Adipocyte (in vitro differentiated cells): ENCODE measurements around the gene PANX2.

Experiments
- DNase-seq: peaks from one replicate; pipeline ENCODE4 v3.0.0-alpha.2; 2015; ENCODE audit warnings: low read depth
- H3K27me3 ChIP-seq: replicated peaks from 2 replicates; pipeline ENCODE4 v1.7.0; 2013; ENCODE audit warnings: mild to moderate bottlenecking, low read length, moderate library complexity; ENCODE audit not compliant: control insufficient read depth, insufficient read depth
- H3K36me3 ChIP-seq: 2 replicates; pipeline ENCODE4 v1.7.0; 2013; ENCODE audit warnings: low read length, mild to moderate bottlenecking, moderate library complexity; ENCODE audit not compliant: control insufficient read depth, insufficient read depth, severe bottlenecking
- H3K4me1 ChIP-seq: 2 replicates; pipeline ENCODE4 v1.7.0; 2013; ENCODE audit warnings: mild to moderate bottlenecking, low read length, moderate library complexity; ENCODE audit not compliant: control insufficient read depth, insufficient read depth
- H3K4me3 ChIP-seq: 2 replicates; pipeline ENCODE4 v1.7.0; 2013; ENCODE audit warnings: mild to moderate bottlenecking, low read length, moderate library complexity
- H3K9ac ChIP-seq: 2 replicates; pipeline ENCODE4 v1.7.0; 2013; ENCODE audit warnings: mild to moderate bottlenecking, low read length, moderate library complexity
- H3K9me3 ChIP-seq: 2 replicates; pipeline ENCODE4 v1.7.0; 2013; ENCODE audit warnings: mild to moderate bottlenecking, low read length, moderate library complexity; ENCODE audit not compliant: control insufficient read depth

PANX2 gene

DNA sequence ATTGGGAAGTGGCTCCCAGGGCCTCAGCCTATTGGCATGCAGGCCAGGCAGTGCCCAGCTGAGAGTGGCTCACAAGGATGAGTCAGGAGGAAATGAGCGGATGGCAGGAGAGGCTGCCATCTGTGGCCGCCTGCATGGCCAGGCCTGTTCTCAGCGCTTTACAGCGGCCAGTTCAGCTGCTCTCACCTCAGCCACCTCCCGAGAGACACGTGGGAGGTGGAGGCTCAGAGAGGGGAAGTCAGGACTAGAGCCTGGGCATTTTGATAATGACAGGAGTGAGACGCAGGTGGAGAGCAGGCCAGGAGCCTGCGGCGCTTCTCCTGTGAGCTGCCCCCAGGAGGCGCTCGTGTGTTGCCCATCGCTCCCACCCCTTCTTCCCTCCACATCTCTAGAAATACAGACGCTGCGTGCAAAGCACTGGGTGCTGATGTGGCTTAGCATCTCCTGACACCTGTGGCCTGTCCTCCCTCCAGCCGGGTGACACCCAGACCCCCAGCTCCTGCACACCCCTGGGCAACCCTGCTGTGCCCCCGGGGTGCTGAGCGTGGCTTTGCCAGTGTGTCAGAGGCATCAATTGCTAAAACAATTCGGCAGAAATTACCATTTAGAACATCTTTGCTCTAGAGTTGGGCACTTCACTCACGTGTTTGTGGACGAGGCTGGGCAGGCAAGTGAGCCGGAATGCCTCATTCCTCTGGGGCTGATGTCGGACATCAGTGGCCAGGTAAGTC, 21.4 kb upstream of the PANX2 start:
- DNase-seq, result no peak
- Histone ChIP-seq H3K27me3 (peaks cover 23% of the 10 kb centered on the region), H3K4me3 (no peak overlapping the region), H3K9ac (no peak overlapping the region), H3K4me1 (no peaks in the 10 kb centered on the region), H3K36me3 (no peaks in the 10 kb centered on the region), H3K9me3 (no peaks in the 10 kb centered on the region)

DNA sequence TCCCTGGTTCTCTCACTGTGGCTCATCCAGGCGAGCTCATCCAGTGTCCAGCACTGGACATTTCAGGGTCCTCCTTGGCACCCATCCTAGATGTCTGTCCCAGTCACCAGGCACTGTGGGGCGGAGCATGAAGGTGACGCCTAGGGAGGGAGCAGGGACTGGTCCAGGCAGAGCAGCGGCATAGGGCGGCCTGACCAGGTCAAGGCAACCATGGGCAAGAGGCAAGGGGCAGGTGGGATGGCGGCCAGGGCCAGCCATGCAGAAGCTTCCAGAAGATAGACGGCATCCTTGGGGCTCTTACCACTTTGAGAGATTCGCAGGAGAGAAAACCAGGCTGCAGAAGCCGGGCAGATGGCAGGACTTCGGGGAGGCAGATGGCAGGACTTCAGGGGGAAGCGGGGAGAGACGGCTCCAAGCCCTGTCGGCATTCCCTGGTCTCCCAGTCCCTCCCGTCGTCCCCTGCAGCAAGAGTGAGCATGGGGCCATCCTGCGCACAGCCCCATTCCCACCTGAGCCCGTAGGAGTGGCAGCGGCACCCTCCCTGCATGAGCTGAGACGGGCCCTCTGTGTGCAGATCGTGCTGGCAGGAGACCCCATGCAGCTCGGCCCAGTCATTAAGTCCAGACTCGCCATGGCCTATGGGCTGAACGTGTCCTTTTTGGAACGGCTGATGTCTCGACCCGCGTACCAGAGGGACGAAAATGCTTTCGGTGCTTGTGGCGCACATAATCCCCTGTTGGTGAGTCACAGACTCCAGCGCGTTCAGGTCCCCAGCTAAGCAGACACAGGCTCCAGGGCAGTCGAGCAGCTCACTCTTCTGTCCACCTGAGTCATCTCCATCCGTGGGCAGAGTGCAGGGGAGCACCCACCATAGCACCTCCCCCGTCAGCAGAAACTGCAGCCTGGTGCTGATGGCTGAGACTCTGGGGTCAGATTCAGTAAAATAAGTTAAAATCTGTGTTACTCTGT, 20.1 kb upstream of the PANX2 start:
- Histone ChIP-seq H3K9me3 (no peaks in the 10 kb centered on the region), H3K36me3 (no peaks in the 10 kb centered on the region), H3K4me1 (no peaks in the 10 kb centered on the region), H3K9ac (no peak overlapping the region), H3K4me3 (no peak overlapping the region), H3K27me3 (peaks cover 19% of the 10 kb centered on the region)
- DNase-seq, result no peak

DNA sequence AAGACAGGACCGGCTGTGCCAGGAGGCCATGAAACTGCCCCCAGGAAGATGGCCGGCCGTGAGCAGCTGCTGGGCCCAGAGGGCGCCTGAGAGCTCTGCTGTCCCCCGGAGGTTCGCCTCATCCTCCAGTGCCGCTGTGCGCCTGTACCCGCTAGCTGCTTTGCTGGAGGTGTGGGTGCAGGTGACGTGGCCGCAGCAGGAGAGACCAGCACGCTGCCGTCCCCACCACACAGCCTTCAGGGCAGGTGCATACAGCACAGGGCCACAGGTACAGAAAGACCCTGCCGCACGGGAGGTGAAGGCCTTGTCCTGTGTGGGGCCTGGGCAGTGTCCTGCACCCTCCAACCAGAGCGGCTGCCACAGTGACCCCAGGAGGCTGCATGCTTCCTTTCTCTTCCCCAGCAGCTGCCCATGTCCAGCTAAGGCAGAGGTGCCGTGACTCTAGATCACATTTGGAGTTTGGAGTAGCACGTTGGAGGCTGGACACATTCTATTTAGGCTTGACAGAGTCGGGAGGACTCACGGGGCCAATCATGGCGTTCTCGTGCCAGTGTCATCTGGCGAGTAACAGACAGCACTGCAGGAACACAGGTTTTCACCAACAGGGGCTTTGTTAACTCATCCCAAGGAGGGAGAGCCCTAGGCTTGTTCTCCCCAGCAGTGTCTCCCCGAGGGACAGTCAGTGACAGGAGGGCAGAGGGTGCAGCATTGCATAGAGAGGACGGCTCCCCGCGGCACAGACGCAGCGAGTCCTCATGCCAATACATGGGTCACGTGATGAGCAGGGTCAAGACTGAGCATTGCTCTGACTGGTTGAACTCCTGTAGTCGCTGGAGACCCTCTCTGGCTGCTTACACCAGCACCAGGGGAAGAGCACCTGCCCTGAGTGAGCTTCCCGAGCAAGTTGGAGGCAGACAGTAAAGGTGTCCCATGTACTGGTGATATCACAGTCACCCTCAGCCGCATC, 18.7 kb upstream of the PANX2 start:
- H3K9me3 ChIP-seq, result no peaks in the 10 kb centered on the region
- no peak overlapping the region for H3K4me3 ChIP-seq
- H3K4me1 ChIP-seq, result no peaks in the 10 kb centered on the region
- no peak overlapping the region for H3K9ac ChIP-seq
- H3K36me3 ChIP-seq, result no peaks in the 10 kb centered on the region
- peaks cover 14% of the 10 kb centered on the region for H3K27me3 ChIP-seq
- DNase-seq, result no peak

DNA sequence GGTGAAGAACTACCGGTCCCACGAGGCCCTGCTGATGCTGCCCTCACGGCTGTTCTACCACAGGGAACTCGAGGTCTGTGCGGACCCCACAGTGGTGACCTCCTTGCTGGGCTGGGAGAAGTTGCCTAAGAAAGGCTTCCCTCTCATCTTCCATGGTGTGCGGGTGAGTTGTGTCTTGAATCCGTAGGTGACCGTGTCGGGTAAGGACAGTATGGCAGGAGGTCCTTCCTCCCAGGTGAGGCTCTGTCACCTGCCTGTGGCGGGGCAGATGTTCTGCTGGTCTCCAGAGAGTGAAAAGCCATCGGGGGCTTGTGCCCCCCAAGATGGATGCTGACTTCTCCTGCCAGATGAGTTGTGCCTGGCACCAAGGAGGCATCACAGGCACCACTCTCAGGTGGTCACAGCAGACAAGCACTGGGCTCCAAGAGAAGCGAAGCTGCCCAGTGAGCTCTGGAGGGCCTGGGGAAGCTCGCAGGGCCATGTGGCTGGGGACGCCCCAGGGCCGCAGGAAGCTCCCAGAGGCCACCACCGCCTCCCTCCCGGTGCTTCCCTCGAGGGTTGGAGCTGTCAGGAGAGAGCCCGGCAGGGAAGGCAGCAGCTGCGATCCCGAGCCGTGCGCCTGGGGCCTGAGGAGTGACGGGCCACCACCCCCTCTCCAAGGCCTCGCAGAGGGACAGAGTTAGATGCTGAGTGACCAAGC, 17.3 kb upstream of the PANX2 start:
- Histone ChIP-seq H3K36me3 (no peaks in the 10 kb centered on the region), H3K27me3 (peaks cover 22% of the 10 kb centered on the region), H3K4me3 (no peak overlapping the region), H3K9me3 (no peaks in the 10 kb centered on the region), H3K9ac (no peak overlapping the region), H3K4me1 (no peaks in the 10 kb centered on the region)
- no peak for DNase-seq

DNA sequence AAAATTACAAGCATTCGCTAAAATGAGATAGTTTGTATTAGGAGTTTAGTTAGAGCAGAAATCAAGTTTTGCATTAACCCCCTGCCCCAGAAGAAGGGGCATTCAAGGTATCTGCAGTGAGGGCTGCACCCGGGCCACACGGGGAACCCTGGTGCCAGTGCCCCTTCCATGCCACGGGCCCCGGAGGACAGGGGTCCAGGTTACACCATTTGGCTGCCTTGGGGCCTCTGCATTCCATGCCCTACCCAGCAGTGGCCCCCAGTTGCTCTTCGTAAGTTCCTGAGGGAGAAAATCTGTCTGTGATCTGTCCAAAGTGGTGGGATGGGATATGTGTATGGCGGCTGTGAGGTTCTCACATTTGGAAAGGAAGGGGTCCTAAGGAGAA, 16.8 kb upstream of the PANX2 start:
- Histone ChIP-seq H3K36me3 (no peaks in the 10 kb centered on the region), H3K9ac (no peak overlapping the region), H3K27me3 (peaks cover 27% of the 10 kb centered on the region), H3K4me3 (no peak overlapping the region), H3K4me1 (no peaks in the 10 kb centered on the region), H3K9me3 (no peaks in the 10 kb centered on the region)
- no peak for DNase-seq

DNA sequence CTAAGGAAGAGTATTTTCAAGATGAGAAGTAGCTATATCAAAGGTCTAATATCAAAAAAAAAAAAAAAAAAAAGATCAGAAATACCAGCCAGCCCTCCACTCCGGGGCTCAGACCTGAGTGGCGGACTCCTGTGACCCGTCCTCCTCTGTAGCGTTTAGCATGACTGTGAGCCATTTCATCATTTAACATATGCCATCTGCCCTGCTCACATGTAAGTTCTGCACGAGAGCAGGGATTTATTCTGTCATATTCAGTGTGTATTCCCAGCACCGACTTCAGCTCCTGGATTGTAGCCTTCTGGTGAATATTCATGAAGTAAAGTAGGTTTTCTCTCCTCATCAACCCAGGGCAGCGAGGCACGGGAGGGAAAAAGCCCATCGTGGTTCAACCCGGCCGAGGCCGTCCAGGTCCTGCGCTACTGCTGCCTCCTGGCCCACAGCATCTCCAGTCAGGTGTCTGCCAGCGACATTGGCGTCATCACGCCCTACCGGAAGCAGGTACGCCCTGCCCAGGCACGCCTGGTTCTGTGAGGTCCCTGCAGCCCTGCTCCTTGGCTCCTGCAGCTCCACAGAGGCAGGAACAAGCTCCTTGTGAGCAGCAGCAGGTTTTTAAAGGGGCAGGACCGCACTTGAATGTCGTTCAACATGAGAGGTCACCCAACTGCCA, 12.7 kb upstream of the PANX2 start:
- Histone ChIP-seq H3K9ac (no peak overlapping the region), H3K9me3 (no peaks in the 10 kb centered on the region), H3K36me3 (no peaks in the 10 kb centered on the region), H3K4me1 (no peaks in the 10 kb centered on the region), H3K27me3 (peaks cover 26% of the 10 kb centered on the region), H3K4me3 (no peak overlapping the region)
- no peak for DNase-seq

DNA sequence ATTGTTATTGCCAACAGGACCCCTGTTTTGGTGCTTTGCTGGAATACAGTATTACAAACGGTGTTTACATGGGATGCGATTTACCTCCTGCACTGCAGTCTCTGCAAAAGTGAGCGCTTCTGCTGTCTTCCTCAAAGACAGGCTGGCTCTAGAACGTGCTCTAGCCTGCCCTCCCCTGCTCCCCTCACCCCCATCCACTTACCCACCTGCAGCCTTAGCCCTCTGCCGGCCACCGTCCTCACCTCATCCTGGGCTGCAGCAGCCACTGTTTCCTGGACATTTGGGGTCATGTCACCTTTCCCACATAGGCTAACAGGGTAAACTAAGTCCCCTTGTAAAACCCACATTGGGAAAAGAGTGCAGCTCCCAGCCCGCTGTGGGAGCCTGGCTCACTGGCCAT, 9.6 kb upstream of the PANX2 start:
- H3K9me3 ChIP-seq, result no peaks in the 10 kb centered on the region
- DNase-seq, result no peak
- H3K4me3 ChIP-seq, result no peak overlapping the region
- peaks cover 28% of the 10 kb centered on the region for H3K27me3 ChIP-seq
- H3K4me1 ChIP-seq, result no peaks in the 10 kb centered on the region
- H3K9ac ChIP-seq, result no peak overlapping the region
- H3K36me3 ChIP-seq, result no peaks in the 10 kb centered on the region

DNA sequence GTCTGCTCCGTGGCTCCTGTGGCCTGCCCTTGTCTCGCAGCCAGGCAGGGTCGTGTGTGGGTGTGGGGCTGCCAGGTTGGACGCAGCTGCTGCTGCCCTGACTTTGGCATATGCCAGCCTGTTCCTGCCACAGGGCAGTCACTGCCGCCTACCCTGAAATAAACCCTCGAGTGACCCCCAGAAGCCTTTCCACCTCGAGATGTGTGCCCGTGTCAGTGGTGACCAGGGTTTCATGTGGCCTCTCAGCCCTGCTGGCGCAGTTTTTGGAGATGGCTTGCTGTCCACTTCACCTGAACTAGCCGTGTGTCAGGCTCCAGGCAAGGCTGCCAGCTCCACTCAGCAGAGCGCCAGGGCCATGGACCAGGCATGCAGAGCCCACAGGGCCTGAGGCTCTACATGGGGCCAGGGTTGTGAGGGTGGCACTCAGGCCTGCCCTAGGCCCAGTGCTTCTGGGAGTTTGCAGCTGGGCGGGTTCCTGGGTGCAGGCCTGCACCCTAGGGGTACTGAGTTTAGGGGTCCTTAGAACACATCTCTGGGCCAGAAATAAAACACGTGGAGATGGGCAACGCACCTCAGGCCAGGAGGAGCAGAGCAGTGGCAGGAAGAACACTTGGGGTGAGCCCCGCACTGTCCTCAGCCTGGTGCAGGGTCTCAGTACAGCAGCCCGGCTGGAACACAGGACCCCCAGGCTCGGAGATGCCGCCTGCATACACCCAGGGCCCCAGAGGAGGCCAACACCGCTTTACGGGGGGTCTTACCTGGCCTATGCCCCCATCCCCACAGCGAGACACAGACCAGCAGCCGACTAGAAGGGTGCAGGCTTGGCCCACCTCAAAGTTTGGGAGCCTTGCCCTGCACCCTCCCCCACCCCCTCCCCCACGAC, 8.8 kb upstream of the PANX2 start:
- Histone ChIP-seq H3K4me1 (no peaks in the 10 kb centered on the region), H3K9me3 (no peaks in the 10 kb centered on the region), H3K36me3 (no peaks in the 10 kb centered on the region), H3K9ac (no peak overlapping the region), H3K4me3 (no peak overlapping the region), H3K27me3 (peaks cover 28% of the 10 kb centered on the region)
- no peak for DNase-seq

DNA sequence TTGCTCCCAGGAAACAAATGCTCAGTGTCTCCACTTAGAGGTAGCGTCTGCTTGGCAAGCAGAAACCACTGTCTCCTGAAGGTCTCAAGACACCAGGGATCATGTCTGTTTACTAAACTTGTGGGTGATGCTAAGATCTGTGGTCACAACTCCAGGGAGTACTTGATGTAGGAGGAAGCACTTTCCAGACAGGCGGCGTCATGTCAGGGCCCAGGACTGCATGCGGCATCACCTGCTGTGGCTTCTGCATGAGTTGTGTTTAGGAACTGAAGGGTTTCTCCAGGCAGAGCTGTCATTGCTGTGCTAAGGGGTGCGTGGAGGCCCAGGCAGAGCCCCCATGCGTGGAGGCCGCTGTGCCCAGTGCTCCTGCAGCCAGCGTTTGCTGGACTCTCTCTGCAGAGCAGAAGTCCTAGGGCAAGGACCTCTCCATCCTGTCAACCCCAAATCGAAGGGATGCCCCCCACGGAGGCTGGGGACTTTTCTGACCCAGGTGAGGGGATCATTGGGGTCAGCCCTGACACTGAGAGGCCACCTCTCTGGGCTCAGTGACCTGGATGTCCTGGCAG, 8.1 kb upstream of the PANX2 start:
- H3K9me3 ChIP-seq, result no peaks in the 10 kb centered on the region
- DNase-seq, result no peak

More for the DNA sequence above, 8.1 kb upstream of the PANX2 start:
- no peaks in the 10 kb centered on the region for H3K36me3 ChIP-seq
- no peak overlapping the region for H3K4me3 ChIP-seq
- peaks cover 22% of the 10 kb centered on the region for H3K27me3 ChIP-seq
- no peaks in the 10 kb centered on the region for H3K4me1 ChIP-seq
- H3K9ac ChIP-seq, result no peak overlapping the region
